Measurements from ENCODE around the gene GAS6. TPM values are rescaled to one million over a fixed set of nuclear protein-coding genes. Genes with fewer than 3 reads are reported as not detected.

GAS6 gene
- polyA plus RNA-seq, 1 experiment: 374 TPM

DNA sequence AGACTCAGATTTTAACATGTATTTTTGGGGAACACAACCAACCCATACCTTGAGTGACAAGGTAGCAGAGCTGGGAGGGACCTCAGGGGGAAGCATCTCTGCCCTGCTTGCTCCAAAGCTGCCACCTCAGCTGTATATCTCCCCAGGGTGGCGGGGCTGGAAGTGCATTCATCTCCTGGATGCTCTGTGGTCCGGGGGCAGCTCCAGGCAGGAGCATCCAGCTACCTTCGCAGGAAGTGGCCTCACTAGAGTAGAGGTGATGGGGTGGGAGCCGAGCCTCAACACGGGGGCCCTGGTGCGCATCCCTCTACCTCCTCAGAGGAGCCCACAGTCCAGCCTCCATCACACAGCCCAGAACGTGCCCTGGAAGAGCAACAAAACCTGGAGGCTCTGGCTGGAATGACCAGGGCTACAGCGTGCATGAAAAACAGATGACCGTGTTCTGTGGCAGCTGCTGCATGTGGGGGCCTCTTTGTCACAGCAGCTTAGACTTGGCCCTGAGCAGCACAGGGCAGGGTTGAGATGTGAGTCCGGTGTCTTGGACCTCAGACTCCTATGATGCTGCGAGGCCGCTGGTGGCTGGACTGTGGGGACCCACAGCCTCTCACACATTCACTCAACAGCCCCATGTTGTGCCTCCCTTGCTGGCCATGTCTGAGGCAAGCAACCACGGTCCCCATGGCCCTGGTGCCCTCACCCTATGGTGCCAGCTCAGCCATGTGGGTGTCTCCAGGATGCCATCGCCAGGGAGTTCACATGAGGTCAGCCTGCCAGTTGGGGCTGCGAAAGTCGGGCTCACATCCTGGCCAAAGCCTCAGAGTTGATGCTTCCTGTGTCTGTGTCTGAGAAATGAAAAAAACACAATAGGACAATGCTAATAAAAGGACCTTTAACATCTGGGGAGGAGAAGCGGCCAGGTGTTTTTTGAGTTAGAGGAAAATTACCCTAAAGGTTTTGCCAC, 17.1 kb upstream of the GAS6 start:
- H3K36me3 ChIP-seq (ENCODE audit: control insufficient read depth, insufficient read depth, low read length): no peaks in the 10 kb centered on the region
- ChIA-PET POLR2A (no interaction called here), CTCF (interaction anchor here (0.7 to 1.5 kb wide), 2 partner anchors 11 to 13 kb away, joined by 3 to 5 read pairs; no protein-coding TSS in a partner anchor)
- TF ChIP-seq, protein P1, sequence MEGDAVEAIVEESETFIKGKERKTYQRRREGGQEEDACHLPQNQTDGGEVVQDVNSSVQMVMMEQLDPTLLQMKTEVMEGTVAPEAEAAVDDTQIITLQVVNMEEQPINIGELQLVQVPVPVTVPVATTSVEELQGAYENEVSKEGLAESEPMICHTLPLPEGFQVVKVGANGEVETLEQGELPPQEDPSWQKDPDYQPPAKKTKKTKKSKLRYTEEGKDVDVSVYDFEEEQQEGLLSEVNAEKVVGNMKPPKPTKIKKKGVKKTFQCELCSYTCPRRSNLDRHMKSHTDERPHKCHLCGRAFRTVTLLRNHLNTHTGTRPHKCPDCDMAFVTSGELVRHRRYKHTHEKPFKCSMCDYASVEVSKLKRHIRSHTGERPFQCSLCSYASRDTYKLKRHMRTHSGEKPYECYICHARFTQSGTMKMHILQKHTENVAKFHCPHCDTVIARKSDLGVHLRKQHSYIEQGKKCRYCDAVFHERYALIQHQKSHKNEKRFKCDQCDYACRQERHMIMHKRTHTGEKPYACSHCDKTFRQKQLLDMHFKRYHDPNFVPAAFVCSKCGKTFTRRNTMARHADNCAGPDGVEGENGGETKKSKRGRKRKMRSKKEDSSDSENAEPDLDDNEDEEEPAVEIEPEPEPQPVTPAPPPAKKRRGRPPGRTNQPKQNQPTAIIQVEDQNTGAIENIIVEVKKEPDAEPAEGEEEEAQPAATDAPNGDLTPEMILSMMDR (IDR thresholded peaks at IDR 0.05; ENCODE audit: insufficient read depth, low read depth, low read length): no peak
- H3K4me3 ChIP-seq (ENCODE audit: low read depth, low read length): no peak overlapping the region
- no peak for DNase-seq (ENCODE audit: low read depth)
- no peaks in the 10 kb centered on the region for H3K27me3 ChIP-seq (ENCODE audit: control insufficient read depth, insufficient read depth, low read length)

DNA sequence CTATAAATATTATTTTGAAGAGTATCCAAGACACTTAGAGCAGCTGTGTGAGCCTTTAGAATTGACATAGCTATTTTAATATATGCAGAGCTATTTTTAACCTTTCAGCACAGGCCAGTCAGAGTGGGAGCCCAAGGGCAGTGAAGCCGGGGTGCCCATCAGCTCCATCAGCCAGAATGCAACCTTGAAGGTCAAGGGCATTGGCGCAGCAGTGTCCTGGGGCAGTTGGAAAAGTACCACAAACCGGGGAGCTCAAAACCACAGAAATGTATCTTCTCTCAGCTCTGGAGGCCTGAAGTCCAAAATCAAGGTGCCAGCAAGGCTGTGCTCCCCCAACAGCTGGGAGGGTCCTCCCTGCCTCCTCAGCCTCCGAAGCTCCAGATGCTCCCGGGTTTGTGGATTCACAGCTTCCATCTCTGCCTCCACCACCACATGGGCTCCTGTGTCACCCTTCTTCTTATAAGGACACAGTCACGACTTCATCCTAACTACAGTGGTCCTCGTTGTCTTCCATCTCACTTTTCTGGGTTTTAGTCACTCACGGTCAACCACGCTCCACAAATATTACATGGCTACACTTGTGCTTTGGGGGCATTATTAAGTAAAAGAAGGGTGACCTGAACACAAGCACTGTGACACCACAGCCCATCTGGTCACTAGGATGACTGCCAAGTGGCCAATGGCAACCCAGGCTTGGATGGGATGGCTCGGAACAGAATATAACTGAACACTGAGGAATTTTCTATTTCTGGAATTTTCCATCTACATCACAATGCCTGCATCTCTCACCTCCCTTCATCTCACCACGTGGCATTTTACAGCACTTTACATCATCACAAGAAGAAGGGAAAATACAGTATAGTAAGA, 15.9 kb upstream of the GAS6 start:
- TF ChIP-seq, protein P1 (IDR thresholded peaks at IDR 0.05; ENCODE audit: insufficient read depth, low read depth, low read length): no peak
- H3K36me3 ChIP-seq (ENCODE audit: control insufficient read depth, insufficient read depth, low read length): no peaks in the 10 kb centered on the region
- no peaks in the 10 kb centered on the region for H3K27me3 ChIP-seq (ENCODE audit: control insufficient read depth, insufficient read depth, low read length)
- DNase-seq (ENCODE audit: low read depth): no peak
- ChIA-PET CTCF (interaction anchor here (0.7 kb wide), 1 partner anchor 60 kb away, joined by 3 read pairs; no protein-coding TSS in a partner anchor), POLR2A (interaction anchor here (0.6 kb wide), 1 partner anchor 24 kb away, joined by 3 read pairs; no protein-coding TSS in a partner anchor)
- H3K4me3 ChIP-seq (ENCODE audit: low read depth, low read length): no peak overlapping the region

DNA sequence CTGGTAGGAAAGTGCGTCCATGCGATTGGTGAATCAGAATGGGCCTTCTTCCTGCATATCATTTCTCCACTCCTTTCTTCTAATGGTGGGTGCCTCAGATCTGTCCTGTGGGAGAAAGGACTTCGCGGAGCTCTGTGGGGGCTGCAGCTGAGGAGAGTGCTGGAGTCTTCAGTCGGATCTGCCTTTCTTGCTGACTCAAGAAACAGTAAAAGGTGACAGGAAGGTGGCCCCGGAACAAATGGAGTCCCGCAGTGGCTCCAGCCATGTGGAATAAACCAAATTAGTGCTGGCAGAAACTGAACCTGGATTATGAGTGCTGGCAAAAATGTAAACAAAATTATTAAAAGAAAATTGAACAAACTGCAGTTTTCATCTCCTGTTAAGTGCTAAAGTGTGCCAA, 15.1 kb upstream of the GAS6 start:
- DNase-seq (ENCODE audit: low read depth): no peak
- H3K36me3 ChIP-seq (ENCODE audit: control insufficient read depth, insufficient read depth, low read length): no peaks in the 10 kb centered on the region
- no peak overlapping the region for H3K4me3 ChIP-seq (ENCODE audit: low read depth, low read length)
- CTCF ChIA-PET: interaction anchor here (0.7 kb wide), 1 partner anchor 59 kb away, joined by 3 read pairs; no protein-coding TSS in a partner anchor
- TF ChIP-seq, protein P1 (IDR thresholded peaks at IDR 0.05; ENCODE audit: insufficient read depth, low read depth, low read length): no peak
- POLR2A ChIA-PET: no interaction called here
- H3K27me3 ChIP-seq (ENCODE audit: control insufficient read depth, insufficient read depth, low read length): no peaks in the 10 kb centered on the region

DNA sequence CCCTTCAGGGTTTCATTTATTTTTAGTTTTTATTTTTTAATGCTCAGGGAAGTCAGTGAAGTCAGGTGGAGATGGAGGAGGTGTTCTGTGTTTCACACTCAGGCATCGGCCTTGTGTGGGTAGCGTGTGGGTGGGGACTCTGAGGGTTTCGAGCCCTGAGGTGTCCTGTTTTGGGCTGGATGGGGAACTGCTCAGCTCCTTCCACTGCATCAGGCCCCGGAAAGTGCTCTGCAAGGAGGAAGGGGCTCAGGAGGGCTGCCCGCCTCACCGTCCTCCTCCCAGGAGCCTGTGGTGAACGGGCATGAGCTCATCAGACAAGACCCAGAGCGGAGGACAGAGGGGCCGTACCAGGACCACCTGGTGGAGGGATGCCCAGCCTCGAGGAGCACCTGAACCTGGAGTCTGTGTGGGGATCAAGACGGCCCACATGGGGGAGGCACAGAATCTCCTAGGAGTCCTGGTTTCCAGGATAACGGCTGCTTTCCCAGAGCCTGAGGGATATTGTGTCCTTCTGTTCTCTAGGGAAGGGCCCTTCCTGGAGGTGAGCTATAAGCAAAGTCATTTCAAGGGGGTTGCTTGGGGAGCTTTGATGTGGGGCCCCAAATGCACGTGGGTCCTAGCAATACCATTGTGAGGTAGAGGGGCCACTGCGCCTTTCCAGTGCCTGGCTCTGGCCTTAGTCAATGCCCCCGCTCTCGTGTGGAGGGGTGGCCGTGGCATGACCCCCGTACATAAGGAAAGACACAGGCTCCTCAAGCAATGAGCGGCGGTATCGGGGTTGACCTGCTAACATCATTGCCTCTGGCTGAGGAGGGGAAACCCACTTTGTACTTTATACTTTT, 13.5 kb upstream of the GAS6 start:
- no peaks in the 10 kb centered on the region for H3K27me3 ChIP-seq (ENCODE audit: control insufficient read depth, insufficient read depth, low read length)
- H3K36me3 ChIP-seq (ENCODE audit: control insufficient read depth, insufficient read depth, low read length): no peaks in the 10 kb centered on the region
- CTCF ChIA-PET: no interaction called here
- DNase-seq (ENCODE audit: low read depth): no peak
- POLR2A ChIA-PET: no interaction called here
- TF ChIP-seq, protein P1 (IDR thresholded peaks at IDR 0.05; ENCODE audit: insufficient read depth, low read depth, low read length): no peak
- H3K4me3 ChIP-seq (ENCODE audit: low read depth, low read length): no peak overlapping the region

Measured in BJ (cell line).